Smooth muscle cell (in vitro differentiated cells): Measurements from ENCODE around the gene C2orf72. TPM values are rescaled to one million over a fixed set of nuclear protein-coding genes. Genes with fewer than 3 reads are reported as not detected.
"Not testable (repeated sequence)": the region's sequence is repeated elsewhere in the genome, so short reads cannot be mapped to it uniquely, and the experiment has no call there.

ENCODE experiments used
- DNase-seq: peaks from one replicate; lab custom pipeline; 2025; ENCODE audit not compliant: unreplicated experiment; lab: John Stamatoyannopoulos, UW
- H2AFZ ChIP-seq: fragments of 200-600 bp; sonication (generic); 2 replicates; pipeline ENCODE4 v1.6.0; 2016; ENCODE audit warnings: antibody characterized with exemption, low read depth, mild to moderate bottlenecking
- H3F3A ChIP-seq: fragments of 200-600 bp; sonication (generic); 2 replicates; pipeline ENCODE4 v1.6.0; 2017; ENCODE audit warnings: antibody characterized with exemption, low read depth
- H3K27ac ChIP-seq: fragments of 200-600 bp; sonication (generic); 2 replicates; pipeline ENCODE4 v1.5.1; 2016; ENCODE audit warnings: low read depth, mild to moderate bottlenecking
- H3K27me3 ChIP-seq: fragments of 200-600 bp; sonication (generic); 2 replicates; pipeline ENCODE4 v1.6.1; 2016; ENCODE audit warnings: low read depth, mild to moderate bottlenecking
- H3K36me3 ChIP-seq: fragments of 200-600 bp; sonication (generic); 2 replicates; pipeline ENCODE4 v1.5.1; 2016; ENCODE audit warnings: low read depth
- H3K4me1 ChIP-seq: fragments of 200-600 bp; sonication (generic); 2 replicates; pipeline ENCODE4 v1.5.1; 2016; ENCODE audit warnings: low read depth
- H3K4me2 ChIP-seq: fragments of 200-600 bp; sonication (generic); 2 replicates; pipeline ENCODE4 v1.6.0; 2016; ENCODE audit warnings: mild to moderate bottlenecking
- H3K4me3 ChIP-seq: fragments of 200-600 bp; sonication (generic); 2 replicates; pipeline ENCODE4 v1.5.1; 2016; ENCODE audit warnings: mild to moderate bottlenecking
- H3K79me2 ChIP-seq: fragments of 200-600 bp; sonication (generic); 2 replicates; pipeline ENCODE4 v1.6.0; 2016; ENCODE audit warnings: low read depth, mild to moderate bottlenecking
- H3K9ac ChIP-seq: fragments of 200-600 bp; sonication (generic); 2 replicates; pipeline ENCODE4 v1.6.0; 2016; ENCODE audit warnings: low read depth
- H3K9me3 ChIP-seq: fragments of 200-600 bp; sonication (generic); replicated peaks from 2 replicates; pipeline ENCODE4 v1.5.1; 2016; ENCODE audit warnings: low read depth
- H4K20me1 ChIP-seq: fragments of 200-600 bp; sonication (generic); 2 replicates; pipeline ENCODE4 v1.6.0; 2016; ENCODE audit warnings: low read depth
- CTCF ChIP-seq: fragments of 200-600 bp; sonication (generic); IDR thresholded peaks from 2 replicates; pipeline ENCODE4 v1.5.1; 2017; ENCODE audit warnings: borderline replicate concordance, mild to moderate bottlenecking, antibody characterized with exemption; ENCODE audit not compliant: insufficient read depth, poor library complexity, severe bottlenecking
- WGBS: methylation state at CpG from one replicate; pipeline ENCODE4 v1.1.7; 2016; ENCODE audit warnings: low lambda C conversion rate; 5-methylcytosine and 5-hydroxymethylcytosine counted together
- polyA plus RNA-seq: library from polyadenylated mRNA; unstranded; fragments of >200 nt; fragmentation: Nextera tagmentation; extraction: Ambion mirVana; gene quantifications from 2 replicates; pipeline ENCODE4 v1.2.1, GENCODE V29; 2016
- total RNA-seq: library from RNA; depleted of rRNA; stranded (reverse); fragments of >200 nt; gene quantifications from 2 replicates; pipeline ENCODE4 v1.2.3, GENCODE V29; 2014

Gene C2orf72
- total and polyA plus RNA-seq, 2 experiments from 2014 or later: 0.48 to 1.2 TPM

DNA sequence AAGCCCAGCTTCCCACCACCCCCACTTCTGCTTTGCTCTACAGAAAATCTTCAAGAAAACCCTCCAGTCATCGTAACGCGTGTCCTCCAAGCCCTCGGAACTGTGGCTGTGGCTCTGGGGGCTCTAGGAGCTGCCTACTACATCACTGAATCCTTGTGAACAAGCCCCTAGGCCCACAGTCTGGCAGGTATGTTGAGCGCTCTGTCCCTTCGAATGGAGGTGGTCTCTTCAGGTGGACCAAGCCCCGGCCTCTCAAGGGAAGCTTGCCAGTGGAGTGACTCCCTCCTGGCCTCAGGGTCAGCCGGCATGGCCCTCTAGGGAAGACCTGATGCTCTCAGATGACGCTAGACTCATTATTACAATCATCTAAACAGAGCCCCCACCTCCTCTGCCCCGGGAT lies 34.7 kb upstream of the C2orf72 start:
- H3K27ac ChIP-seq: no peak overlapping the region
- H3K27me3 ChIP-seq: peaks cover 14% of the 10 kb centered on the region
- WGBS: 90% methylated on average over 10 of the region's 10 CpGs
- peaks cover 3% of the 10 kb centered on the region for H3K4me1 ChIP-seq
- no peaks in the 10 kb centered on the region for H3K79me2 ChIP-seq
- H4K20me1 ChIP-seq: no peaks in the 10 kb centered on the region
- H3K4me2 ChIP-seq: no peak overlapping the region
- H3F3A ChIP-seq: no peaks in the 10 kb centered on the region
- H3K36me3 ChIP-seq: no peaks in the 10 kb centered on the region
- DNase-seq: no peak
- TF ChIP-seq CTCF: no peak
- H3K9me3 ChIP-seq: no peaks in the 10 kb centered on the region
- no peak overlapping the region for H3K4me3 ChIP-seq
- H2AFZ ChIP-seq: no peak overlapping the region
- H3K9ac ChIP-seq: no peak overlapping the region

DNA sequence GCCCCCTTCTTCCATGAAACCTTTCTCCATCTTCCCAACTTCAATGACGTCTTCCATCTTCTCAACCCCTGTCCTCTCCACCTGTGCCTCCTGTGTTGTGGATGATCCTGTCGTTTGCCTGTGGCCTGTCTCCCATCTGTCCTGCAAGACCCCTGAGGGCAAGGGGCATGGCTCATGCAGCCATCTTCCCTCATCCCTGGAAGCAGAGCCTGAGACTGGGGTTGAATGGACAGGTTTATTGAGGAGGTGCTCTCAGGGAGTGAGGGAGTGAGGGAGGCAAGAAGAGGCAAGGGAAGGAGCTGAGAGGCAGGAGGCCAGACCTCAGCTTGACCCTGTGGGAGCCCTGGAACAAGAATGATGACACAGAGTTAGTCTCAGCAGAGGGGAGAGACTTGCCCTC lies 34.1 kb upstream of the C2orf72 start:
- no peak overlapping the region for H3K4me2 ChIP-seq
- H3K9me3 ChIP-seq: no peaks in the 10 kb centered on the region
- H3K79me2 ChIP-seq: no peaks in the 10 kb centered on the region
- TF ChIP-seq CTCF: no peak
- no peak overlapping the region for H2AFZ ChIP-seq
- no peaks in the 10 kb centered on the region for H3K36me3 ChIP-seq
- H3K27me3 ChIP-seq: peaks cover 14% of the 10 kb centered on the region
- H4K20me1 ChIP-seq: no peaks in the 10 kb centered on the region
- no peaks in the 10 kb centered on the region for H3F3A ChIP-seq
- DNase-seq: no peak
- H3K9ac ChIP-seq: no peak overlapping the region
- no peak overlapping the region for H3K27ac ChIP-seq
- no peak overlapping the region for H3K4me3 ChIP-seq
- 78% methylated on average over 2 of the region's 2 CpGs for WGBS
- peaks cover 4% of the 10 kb centered on the region for H3K4me1 ChIP-seq

DNA sequence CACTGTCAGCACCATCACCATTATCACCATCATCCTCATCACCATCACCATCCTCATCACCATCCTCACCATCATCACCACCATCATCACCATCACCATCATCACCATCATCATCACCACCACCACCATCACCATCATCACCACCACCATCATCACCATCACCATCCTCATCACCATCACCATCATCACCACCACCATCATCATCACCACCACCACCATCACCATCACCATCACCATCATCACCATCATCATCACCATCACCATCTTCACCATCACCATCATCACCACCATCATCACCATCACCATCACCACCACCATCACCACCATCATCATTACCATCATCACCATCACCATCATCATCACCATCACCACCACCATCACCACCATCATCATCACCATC lies 32.4 kb upstream of the C2orf72 start:
- H3K36me3 ChIP-seq, H3K4me3 ChIP-seq, H3K4me1 ChIP-seq, H3K27ac ChIP-seq, H4K20me1 ChIP-seq, H3K79me2 ChIP-seq, DNase-seq, H2AFZ ChIP-seq, H3F3A ChIP-seq, H3K9me3 ChIP-seq, H3K4me2 ChIP-seq, H3K9ac ChIP-seq: not testable (repeated sequence)
- peaks cover 16% of the 10 kb centered on the region for H3K27me3 ChIP-seq

GRCh38 chr2:231007286-231008098 lies 29.8 kb upstream of the C2orf72 start:
- peak overlapping the region; percentile 71 for H3K4me2 ChIP-seq
- no peaks in the 10 kb centered on the region for H4K20me1 ChIP-seq
- no peak overlapping the region for H3K9ac ChIP-seq
- H3K9me3 ChIP-seq: no peaks in the 10 kb centered on the region
- H3K79me2 ChIP-seq: no peaks in the 10 kb centered on the region
- H3K36me3 ChIP-seq: no peaks in the 10 kb centered on the region
- H3K4me3 ChIP-seq: no peak overlapping the region
- H2AFZ ChIP-seq: no peak overlapping the region
- DNase-seq: no peak
- WGBS: 54% methylated on average over 10 of the region's 10 CpGs
- no peak for TF ChIP-seq CTCF
- H3K27me3 ChIP-seq: peaks cover 15% of the 10 kb centered on the region
- peaks cover 4% of the 10 kb centered on the region for H3K4me1 ChIP-seq
- H3F3A ChIP-seq: no peaks in the 10 kb centered on the region
- no peak overlapping the region for H3K27ac ChIP-seq
